ENCODE data around the gene BABAM2.

DNA sequence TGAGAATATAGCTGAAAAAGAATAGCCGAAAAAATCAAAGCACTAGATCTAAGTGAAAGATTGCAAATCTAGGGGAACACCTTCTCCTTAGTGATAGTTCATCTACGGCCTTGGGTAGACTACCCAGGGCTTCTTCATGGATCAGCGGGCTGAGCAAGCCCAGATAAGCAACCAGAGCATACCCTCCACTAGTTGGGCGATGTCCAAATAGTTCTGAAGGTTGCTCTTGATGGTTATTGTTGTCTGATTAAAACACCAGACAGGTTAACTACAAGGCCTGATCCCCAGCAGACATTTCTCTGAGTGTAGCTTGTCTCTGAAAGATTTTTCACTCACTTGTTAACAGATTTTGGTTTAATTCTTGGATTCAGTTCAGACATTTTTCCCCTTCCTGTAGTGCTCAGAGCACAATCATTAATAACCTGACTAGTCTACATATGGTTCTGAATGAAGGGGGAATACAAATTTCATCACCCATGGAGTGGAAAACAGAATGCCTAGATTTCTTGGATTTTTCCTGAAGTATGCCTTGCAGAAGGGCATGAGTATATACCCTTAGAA is 99.6 kb downstream of the BABAM2 start:
- no peak for TF ChIP-seq SP1 (IDR thresholded peaks at IDR 0.05)
- TF ChIP-seq BHLHE40 (IDR thresholded peaks at IDR 0.05; ENCODE audit: borderline replicate concordance): no peak
- TF ChIP-seq ELF4 (IDR thresholded peaks at IDR 0.05): no peak
- no peak for TF ChIP-seq NFRKB (IDR thresholded peaks at IDR 0.05)
- TF ChIP-seq, protein P1, sequence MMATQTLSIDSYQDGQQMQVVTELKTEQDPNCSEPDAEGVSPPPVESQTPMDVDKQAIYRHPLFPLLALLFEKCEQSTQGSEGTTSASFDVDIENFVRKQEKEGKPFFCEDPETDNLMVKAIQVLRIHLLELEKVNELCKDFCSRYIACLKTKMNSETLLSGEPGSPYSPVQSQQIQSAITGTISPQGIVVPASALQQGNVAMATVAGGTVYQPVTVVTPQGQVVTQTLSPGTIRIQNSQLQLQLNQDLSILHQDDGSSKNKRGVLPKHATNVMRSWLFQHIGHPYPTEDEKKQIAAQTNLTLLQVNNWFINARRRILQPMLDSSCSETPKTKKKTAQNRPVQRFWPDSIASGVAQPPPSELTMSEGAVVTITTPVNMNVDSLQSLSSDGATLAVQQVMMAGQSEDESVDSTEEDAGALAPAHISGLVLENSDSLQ (IDR thresholded peaks at IDR 0.05): no peak
- TF ChIP-seq FOXA1 (IDR thresholded peaks at IDR 0.05): no peak
- no peak for TF ChIP-seq SUZ12 (IDR thresholded peaks at IDR 0.05)
- no peak for TF ChIP-seq CTBP1 (IDR thresholded peaks at IDR 0.05; ENCODE audit: borderline replicate concordance)
- TF ChIP-seq TARDBP (IDR thresholded peaks at IDR 0.05): no peak
- TF ChIP-seq ARNT (IDR thresholded peaks at IDR 0.05): no peak
- TF ChIP-seq FOXM1 (IDR thresholded peaks at IDR 0.05; ENCODE audit: borderline replicate concordance): no peak
- TF ChIP-seq LEF1 (IDR thresholded peaks at IDR 0.05; ENCODE audit: borderline replicate concordance): no peak
- TF ChIP-seq HDGF (IDR thresholded peaks at IDR 0.05; ENCODE audit: borderline replicate concordance): no peak

All from HEK293T (cell line).